Amniotic epithelial cell (primary cell): ENCODE data around the gene IL19.

Experiments used
- DNase-seq: peaks from one replicate; pipeline ENCODE4 v3.0.0-alpha.2; 2010; ENCODE audit warnings: low read depth

Gene IL19

DNA sequence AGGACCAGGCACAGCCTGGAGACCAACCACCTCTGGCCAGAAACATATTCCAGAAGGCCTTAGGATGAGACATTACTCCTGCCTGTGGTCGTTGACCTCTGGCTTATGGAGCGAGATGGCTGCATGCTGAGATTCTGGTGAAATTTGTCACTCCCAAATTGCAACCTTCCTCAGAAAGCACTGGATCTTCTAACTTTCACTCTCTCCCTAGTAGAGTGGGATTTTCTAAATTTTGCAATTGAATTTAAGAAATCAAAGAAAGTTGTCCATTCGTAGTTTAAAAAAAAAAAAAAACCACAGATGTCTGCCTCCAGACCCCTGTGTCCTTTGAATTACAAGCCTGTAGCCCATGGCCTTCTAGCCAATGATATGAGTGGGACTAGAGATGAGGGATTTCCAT is 30.3 kb downstream of the IL19 start:
- DNase-seq: no peak

DNA sequence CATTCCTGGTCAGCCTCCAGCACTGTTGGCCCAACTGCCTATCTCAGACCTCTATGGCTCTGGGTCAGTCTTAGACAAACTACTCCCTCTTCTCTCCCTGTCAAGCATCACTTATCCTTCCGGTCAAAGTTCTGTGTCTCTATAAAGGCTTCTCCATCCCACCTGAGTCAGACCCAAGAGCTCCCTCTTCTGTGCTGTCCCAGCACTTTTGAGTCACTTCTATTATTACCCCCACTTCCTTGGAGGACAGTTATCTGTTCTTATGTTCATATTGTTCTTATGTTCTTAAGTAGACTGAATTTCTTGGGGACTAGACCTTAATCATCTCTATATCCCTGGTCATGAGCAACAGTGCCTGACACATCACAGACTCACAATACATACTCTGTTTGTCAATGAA is 30.9 kb downstream of the IL19 start:
- peak; percentile 7 for DNase-seq

DNA sequence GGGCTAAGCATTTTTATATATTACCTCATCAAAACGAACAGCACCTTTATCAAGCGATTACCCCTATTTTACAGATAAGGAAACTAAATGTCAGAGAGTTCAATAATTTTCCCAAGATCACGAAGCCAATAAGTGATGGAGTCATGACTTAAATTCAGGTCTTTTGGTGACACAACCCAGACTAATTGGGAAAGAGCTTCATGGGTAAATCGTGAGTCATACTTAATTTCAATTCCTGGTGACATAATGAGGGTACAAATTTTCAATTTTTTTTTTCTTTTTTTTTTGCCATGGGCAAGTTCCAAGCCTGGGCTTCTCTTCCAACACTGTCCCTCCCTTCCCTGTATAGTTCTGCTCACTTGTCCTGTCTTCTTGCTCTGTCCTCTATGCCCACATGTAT is 31.8 kb downstream of the IL19 start:
- DNase-seq: no peak

DNA sequence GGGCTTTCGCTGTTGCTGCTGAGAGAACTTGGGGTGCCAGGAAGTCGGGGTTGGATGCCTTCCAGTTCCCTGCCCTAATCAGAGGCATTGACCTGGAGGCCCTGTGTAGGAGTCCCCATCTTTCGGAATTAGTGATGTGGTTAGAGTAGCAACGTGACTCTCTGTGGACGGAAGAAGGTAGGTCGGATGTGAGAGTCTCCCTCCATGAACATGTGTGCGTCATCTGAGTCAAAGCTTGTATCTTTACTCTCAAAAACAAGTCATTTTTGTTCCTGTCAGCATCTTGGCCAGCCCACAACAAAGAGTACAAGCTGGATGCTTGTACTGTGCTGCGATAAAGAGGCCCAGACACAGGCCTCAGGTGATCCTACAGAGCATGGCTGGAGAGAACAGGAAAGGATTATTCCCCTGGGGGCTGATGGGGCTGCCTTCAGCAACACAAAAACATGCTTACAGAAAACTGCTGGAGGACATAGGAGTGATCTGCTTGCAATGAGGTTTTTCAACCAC is 32.7 kb downstream of the IL19 start:
- DNase-seq: no peak

DNA sequence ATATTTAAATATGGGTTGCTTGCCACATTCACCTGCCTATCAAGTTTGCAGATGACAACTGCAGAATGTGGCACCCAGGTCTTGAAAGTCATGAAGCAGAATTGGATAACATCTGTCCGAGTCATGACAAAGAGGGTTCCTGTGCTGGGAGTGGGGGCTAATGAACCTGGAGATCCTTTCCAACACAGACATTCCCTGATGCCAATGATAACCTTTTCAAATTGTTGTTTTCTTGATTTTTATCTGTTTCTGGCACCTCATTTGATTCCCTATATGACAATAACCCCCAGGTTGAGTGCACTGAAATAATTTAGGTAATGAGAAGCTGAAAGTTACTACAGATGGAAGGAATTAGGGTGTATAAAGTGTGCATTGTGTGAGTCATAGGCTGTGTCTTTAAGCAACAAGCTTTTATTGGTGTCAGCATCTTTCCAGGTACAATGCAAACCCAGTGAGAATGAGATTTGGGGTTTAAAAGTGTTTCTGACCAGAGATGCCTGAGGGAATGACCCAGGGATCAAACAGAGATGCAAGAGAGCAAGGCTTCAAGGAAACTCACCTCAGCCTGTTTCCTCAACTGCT is 33.7 kb downstream of the IL19 start:
- DNase-seq: no peak

DNA sequence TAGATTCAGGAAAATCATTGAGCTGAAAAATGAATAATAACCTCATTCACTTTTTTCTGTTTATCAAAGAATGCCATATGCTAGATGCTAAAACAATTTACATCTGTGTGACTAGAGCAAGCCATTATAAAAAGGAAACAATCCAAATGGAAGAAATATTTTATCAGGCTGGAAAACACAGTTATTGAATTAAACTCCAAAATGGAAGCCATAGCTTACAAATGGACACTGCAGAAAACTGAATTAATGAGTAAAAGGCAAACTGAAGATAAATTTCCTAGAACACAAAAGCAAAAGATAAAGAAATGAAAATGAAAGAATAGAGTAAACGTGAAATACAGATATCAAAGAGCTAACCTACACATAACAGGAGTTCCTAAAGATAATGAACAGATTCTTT is 34.8 kb downstream of the IL19 start:
- no peak for DNase-seq

DNA sequence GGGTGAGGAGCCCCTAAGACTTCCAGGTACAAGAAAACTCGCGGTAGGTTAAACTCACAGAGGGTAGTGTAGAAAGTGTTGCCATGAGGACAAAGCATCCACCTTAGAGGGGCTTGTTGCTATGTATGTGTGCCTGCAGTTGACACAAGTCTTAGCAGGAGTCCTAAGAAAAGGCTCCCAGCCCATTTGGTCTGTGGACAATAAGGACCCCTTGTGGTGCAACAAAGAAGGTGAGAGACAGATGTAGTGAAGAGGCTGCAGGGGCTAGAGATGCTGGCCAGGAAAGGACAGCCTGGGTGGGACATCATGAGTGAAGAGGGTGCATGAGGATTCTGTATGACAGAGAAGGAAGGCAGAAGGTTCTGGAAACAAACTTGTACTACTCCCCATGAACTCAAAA is 38.0 kb downstream of the IL19 start:
- peak; percentile 59 for DNase-seq

DNA sequence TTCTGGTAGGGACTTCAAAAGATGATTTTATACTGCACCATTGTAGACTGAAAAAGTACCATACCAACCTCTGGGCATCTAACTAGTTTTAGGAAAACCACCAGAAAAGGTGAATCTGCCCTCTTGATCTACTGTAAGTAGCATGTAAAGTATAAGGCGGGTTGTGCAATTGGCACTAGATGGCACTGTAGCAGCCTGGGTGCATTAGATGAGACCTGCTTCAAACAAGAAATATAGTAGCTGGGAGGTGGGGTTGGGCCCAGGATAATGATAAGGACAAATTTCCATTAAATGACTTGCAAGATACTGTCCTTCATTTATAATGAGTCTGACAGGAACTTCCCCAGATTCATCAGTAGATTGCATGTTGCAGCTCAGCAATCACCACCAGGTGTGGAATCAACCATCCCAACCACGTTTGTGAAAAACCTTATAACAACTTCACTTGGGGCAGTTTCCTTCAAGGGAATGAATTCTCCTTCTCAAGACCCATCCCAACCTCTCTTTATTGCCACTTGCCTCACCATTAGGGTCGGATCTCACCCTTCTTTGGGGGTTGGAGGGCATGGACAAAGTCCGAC is 39.0 kb downstream of the IL19 start:
- DNase-seq: peak; percentile 52

DNA sequence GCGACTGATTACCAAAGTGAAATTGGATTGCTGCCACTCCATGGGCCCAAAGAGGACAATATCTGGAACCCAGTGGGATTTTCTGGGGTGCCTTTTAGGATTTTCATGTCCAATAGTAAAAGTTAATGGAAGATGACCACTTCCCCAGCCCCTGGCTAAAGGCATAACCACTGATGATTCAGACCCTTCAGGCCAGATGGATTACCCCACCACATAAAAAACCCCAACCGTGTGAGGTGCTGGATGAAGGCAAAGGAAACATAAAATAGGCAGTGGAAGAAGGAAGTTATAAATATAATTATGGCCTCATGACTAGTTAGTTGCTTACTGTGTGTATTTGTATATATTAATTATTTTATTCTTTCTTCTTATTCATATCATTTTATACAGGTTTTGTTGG is 41.9 kb downstream of the IL19 start:
- peak; percentile 36 for DNase-seq

DNA sequence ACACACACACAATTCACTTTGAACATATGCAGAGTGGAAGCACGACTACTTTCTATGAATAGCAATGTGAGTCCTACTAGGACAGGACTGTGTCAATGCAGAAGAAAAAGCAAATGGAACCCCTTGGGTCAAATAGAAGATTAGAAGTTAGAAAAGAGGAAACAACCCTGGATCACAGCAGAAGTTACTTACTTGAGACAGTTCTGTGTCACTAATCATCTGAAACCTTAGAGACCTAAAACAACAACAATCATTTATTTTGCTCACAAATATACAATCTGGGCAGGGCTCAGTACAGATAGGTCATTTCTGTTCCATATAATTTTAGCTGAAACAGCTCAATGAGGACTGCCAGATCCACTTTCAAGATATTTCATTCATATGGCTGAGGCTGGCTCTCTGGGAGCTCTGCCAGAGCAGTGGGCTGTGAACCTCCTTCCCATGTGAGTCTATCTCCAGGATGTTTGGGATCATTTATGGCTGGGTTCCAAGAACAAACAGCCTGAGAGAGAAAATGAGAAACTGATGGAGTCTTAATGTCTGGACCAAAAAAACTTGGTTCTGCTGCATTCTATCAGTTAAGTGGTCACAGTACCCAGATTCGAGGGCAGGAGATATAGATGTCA is 44.3 kb downstream of the IL19 start:
- peak; percentile 78 for DNase-seq

DNA sequence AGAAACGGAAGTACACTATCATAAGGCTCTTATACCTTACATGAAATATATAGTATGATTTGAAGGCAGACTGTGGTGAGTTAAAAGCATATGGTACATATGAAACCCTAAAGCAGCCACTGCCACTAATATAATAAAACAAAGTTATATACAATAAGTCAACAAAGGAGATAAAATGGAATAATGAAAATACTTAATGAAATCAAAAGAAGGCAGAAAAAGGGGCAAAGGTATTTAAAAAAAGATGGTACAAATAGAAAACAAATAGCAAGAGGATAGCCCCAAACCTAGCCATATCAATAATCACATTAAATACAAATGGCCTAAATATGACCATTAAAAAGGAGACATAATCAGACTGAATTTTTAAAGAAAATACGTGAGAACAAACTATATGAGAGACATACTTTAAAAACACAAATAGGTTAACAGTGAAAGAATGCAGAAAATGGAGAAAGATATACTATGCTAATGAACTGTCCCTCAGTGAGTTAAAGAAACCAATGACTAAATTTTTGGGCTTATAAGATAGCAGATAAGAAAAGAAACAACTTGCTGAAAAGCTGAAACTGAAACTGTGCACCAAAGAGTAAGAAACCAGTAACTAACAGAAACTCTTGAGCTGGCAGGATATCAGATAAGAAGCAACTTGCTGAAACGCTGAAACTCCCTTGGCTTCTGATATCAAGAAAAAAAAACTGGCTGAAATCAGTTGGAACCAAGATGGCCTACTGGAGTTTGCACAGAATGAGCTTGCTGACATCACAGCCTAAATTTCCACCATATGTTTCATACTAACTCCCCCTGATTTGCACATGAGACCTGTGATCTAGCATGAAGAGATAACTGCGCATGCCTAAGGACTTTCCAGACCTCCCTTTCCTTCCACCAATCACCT is 46.1 kb downstream of the IL19 start:
- peak; percentile 52 for DNase-seq

DNA sequence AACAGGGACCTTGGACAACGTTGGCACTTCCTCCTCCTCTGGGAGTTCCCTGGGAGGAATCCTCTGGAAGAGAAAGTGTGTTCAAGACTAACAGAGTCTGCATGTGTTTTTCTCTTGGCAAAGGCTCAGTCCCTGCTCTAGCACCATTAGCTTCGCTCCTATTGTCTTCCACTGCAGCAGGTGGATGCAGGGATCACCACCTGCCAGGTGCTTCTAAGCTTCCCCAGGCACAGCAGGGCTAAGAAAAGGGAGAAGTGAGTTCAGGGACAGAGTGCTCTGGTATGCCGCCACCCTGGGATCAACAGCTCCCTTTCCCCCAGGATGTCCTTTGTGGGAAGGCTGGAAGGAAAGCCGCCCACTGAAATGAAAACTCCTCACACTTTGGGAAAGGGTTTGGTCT is 50.9 kb downstream of the IL19 start:
- no peak for DNase-seq

DNA sequence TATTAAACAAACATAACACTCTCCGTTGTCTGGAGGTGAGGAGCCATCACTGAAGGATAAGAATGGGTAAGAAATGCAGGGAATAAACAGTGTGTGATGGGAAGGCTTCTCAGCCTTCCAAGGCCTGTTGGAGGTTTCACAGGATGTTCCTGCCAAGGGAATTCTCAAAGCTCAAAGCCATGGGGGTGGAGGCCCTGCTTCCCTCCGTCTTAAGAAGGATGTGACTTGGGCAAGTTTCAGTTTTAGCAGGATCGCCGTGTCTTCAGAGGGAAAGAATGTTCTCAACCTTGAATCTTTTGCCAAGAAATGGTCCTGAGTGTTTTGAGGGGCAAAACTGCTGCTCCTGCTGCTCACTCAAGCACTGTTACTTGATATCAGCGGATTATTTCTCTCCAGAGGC is 53.2 kb downstream of the IL19 start:
- no peak for DNase-seq

DNA sequence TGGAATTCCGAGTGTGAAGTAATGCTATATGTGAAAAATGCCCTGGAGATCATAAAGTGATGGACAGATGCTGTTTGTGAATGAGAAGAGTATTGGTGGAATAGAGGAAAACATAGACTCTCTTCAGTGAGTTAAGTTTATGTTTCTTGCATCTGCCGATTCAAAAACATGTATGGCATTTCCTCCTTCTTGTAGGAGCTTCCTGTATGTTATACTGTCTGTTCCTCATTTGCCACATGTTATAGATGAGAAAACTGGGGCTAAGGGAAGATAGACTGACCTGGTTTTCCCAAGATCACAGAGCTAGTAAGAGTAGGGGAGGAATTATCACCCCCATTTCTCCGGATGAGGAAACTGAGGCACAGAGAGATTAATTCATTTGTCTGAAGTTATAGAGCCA is 53.8 kb downstream of the IL19 start:
- no peak for DNase-seq

DNA sequence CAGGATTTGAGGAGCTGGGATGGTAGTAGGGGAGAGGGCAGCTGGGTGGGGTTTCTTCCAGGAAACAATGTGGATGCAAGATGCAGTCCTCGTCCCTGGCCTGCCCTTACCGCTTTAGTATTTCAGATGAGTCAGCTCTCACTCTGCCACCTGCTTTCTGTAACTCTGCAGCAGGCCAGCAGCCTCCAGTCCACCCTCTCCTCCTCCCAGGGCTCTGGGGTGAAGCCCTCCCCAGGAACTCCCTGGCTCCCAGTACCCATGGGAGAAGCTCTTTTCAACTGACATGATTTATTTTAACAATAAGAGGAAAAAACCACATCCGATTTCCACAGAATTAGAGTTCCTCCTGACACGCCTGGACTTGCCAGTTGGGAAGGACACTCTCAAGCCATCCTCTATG is 55.8 kb downstream of the IL19 start:
- DNase-seq: peak; percentile 48

DNA sequence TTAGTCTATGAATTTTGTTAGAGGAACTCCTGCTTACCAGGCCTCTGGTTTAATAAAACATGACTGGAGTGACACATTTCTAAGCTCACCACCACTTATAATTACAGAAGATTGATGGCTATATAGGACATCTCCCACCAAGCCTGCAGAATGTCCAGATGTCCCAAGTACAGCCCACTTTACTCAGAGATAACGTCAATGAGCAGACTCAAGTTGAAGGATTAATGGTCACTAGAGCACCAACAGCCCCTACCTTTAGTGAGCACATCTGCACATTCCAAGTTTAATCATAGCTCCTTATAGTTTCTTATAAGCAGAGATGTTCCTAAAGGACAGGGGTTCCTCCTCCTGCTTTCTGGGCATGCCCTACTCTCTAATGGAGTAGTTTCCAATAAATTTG is 57.5 kb downstream of the IL19 start:
- no peak for DNase-seq

DNA sequence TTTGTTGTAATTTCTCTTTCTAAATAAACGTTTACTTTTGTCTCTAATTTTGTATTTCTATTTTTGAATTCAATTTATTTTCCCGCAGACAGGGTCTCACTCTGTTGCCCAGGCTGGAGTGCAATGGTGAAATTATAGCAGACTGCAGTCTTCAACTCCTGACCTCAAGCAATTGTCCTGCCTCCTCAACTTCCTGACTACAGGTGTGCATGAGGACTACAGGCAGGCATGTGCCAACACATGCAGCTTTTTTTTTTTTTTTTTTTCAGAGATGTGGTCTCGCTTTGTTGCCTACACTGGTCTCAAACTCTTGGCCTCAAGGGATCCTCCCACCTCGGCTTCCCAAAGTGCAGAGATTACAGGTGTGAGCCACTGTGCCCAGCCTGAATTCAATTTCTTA is 58.2 kb downstream of the IL19 start:
- DNase-seq: no peak

DNA sequence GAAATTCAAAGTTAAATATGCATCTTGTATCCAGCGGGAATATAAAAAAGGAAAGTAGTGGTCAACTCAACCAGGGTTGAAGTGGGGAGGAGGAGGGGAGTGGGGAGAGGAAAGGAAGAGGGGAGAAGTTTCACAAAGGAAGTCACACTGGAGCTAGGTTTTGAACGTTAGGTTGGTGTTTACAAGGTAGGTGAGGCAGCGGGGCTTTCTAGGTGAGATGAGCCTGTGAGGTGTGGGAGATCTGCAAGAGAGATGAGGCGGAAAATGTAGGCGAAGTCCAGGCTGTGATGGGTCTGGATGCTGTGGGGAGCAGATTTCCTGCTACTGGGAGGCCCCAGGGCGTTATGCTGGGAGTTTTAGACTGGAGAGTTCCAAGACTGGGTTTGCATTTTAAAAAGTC is 58.7 kb downstream of the IL19 start:
- no peak for DNase-seq

DNA sequence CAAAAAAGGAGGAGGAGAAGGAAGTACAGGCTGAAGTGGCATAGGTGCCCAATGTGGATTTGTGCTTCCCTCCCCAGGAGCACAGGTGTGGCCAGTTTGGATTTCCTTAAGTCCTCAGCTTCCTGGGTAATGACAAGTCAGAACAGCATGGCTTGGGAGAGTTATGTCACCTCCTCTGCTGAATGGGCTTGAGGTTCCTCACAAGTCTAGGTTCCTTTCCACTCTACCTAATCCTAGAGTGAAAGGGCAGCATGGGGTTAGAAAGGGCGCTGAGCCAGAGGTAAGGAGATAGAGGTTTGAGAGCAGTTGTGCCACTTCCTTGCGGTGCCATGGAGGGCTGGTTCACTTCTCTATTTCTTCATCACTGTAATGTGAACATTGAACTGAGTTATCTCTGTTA is 59.3 kb downstream of the IL19 start:
- DNase-seq: no peak

DNA sequence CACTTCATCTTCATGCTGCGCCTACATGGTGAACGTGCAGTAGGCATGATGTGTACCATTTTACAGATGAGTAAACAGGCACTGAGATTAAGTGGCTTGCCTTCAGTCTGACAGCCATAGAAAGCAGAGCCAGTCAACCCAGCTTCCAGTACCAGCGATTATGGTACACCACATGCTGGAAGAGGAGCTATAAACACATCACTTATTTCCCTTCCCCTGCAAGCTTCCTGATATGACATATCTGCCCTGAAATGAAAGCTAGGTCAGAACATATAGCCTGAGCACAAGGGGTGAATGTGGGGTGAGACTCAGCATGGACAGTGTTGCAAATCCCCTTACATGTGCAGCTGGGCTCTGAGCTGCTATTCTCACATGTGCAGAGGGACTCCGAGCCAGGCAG is 61.1 kb downstream of the IL19 start:
- DNase-seq: no peak

DNA sequence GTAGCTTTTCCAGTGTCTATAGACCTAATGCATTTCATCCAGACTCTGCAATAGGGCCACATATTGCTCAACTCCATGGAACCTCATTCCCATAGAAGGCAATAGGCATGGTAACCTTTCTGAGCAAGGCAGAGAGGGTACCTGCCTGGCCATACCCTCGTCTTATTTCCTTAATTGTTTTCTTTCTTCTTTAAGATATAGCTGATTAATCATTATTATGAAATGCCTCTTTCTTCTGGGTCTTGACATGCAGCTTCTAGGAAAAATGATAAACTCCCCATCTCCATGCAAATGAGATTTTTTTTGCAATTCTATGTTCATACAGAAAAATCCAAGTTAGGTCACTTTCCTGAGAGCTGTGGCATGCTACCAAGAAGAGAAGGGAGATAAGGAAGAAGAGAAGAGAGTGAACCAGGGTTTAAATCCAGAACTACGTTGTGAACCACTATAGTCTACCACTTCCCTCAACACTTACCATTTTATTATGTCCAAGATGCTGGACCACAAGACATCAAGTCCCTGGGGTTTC is 61.8 kb downstream of the IL19 start:
- DNase-seq: no peak

DNA sequence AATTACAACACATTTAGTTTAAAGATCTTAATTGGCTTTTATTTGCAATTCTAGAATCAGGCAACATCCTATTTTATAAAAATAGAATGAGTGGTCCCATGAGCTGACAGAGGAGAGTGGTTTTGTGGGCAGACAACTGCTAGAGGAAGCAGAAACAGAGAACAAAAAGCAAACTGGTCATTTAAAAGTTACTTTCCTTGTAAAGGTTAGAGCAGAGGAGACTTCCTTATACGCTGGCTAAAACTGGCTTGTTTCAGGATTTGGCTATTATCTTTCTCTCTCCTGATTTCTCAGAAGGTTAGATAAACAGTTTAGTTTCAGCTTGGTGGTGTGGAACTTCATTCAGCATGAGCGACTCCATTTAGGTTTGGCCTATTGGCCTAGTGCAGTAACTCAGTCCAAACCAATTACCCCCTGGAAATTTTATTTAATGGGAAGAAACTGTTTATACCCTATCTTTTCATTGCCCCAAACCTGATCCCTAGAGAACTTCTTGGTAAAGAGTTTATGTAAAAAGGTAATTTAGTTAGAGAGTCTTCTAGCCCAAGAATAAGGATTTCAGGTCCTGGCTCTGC is 62.6 kb downstream of the IL19 start:
- no peak for DNase-seq
